Activated T-cell treated with anti-CD3 and anti-CD28 coated beads for 1 hour (primary cell): ENCODE measurements around the gene UBALD1.
"Not testable (repeated sequence)": the region's sequence is repeated elsewhere in the genome, so short reads cannot be mapped to it uniquely, and the experiment has no call there.

Experiments
- DNase-seq: peaks from one replicate; pipeline ENCODE4 v3.0.0-alpha.2; 2020; ENCODE audit warnings: low read depth

The UBALD1 gene

DNA sequence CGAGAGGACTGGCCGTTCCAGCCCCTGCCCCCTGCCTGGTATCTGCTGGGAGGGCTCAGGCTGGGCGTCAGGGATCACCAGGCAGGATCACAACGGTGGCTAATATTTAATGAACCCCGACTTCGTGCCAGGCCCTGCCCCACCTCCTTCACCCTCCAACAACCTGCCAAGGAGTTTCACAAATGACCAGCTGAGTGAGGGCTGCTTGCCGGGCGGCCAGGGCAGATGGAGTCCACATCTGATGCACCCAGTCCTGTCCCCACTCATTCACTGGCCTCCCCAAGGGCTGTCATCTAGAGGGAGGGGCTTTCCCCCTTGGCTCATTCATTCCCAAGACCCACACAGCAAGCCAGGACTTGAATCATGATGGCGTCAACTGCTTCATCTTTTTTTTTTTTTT, 17.5 kb downstream of the UBALD1 start:
- DNase-seq = no peak

GRCh38 chr16:4594433-4595410, 20.0 kb downstream of the UBALD1 start:
- DNase-seq = no peak

DNA sequence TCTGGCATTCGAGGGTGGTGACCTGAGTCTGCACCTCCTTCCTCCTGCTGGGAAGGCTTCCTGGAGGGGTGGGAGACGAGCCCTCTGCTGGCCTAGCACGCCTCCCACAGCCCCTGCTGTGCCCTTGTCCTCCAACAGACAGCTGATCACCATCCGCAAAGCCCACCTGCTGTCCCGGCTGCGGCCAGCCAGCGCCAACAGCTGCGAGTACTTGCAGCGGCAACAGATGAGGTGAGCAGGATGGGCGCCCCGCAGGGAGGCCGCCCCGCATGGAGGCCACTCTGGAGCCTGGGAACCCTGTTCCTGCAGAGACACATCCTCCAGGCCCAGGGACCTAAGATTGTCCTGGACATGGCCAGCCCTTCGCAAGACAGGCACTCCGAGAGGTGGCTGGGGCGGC, 21.6 kb downstream of the UBALD1 start:
- DNase-seq = no peak

DNA sequence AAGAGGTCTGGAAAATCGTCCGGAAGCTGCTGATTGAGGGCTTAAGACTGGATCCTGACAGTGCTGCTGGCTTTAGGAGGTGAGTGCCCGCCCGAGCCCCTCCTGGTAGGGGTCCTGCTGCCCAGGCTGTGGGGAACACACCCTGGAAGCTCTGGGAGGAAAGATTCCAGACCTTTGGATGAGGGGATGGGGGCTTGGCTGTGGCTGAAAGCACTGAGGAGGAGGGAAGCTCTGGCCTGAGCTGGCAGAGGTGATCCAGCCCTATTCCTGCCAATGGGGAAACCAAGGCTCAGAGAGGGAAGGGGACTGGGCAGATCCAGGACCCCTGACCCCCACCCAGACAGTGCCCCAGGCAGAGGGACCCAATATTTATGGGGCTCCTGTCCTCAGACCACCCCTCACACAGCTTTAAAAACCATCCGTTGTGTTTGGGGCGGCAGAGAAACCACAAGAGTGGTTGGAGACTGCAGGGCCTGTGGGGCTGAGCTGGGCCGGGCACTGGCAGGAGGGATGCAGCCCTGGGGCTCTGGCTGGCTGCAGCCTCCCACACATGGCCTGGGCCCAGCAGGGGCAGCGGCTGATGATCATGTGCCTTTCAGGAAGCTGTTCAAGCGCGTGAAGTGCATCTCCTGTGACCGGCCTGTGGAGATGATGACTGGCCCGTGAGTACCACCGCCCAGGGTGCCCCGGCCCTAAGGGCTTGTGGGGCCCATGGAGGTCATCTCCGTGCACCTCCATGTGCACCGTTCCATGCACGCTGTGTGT, 22.8 kb downstream of the UBALD1 start:
- no peak for DNase-seq

DNA sequence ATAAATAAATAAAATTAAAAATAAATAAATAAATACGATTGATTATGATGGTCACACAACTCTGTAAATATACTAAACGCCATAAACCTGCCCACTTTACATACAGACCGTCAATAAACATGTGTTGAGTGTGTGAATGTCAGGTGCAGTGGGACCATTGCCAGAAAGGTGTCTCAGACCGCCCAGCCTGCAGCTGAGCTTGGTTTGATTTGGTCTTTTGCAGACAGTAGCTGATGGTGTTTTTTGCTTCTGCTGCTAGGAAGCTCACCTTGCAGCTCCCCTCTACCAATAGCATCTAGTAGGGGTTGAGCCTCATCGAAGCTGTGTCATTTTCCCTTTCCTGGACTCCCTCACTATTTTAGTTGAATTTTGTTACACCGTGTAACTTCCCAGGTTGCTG, 23.5 kb downstream of the UBALD1 start:
- no peak for DNase-seq

GRCh38 chr16:4588961-4589360, 25.7 kb downstream of the UBALD1 start:
- no peak for DNase-seq

DNA sequence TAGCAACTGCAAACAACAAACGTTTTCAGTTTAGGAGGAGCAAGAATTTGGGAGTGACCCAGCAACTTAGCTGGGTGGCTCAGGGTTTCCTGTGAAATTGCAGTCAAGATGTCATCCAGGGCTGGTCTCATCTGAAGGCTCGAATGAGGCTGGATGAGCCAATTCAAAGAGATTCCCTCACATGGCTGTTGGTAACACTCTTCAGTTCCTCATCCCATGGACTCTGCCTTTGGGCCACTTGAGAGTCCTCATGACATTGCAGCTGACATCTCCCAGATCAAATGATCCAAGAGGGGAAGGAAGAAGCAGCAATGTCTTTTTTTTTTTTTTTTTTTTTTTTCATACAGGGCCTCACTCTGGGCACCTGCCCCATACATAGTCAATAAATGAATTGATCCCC, 26.3 kb downstream of the UBALD1 start:
- DNase-seq = no peak

GRCh38 chr16:4586291-4586690, 28.4 kb downstream of the UBALD1 start:
- DNase-seq = no peak

DNA sequence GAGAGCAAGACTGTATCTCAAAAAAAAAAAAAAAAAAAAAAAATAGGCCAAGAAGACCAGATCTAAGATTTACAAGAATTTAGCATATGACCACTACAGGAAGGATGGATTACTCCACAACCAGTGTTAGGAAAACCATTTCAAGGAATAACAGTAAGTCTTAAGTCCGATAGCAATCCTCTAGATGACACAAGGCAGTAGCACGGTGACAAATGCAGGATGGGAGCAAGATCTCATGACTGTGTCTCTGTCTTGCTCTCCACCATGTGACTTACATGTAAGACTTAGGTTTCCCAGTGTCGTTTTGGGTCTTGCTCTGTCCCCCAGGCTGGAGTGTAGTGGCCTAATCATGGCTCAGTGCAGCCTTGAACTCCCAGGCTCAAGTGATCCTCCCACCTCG, 30.8 kb downstream of the UBALD1 start:
- no peak for DNase-seq

DNA sequence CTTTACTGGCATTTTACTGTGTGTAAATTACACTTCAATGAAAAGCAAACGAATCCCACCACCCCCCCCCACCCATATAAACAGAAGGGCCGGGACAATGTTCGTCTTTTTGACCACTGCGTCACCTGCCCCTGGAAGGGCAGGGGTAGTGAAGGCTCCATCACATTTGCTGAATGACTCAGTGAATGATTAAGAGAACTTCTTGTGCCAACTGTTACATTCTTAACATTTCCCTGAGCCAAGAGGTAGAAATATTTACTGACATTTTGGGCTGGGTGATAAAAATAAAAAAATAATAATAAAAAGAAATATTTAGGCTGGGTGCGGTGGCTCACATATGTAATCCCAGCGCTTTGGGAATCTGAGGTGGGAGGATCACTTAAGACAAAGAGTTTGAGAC, 34.4 kb downstream of the UBALD1 start:
- no peak for DNase-seq

DNA sequence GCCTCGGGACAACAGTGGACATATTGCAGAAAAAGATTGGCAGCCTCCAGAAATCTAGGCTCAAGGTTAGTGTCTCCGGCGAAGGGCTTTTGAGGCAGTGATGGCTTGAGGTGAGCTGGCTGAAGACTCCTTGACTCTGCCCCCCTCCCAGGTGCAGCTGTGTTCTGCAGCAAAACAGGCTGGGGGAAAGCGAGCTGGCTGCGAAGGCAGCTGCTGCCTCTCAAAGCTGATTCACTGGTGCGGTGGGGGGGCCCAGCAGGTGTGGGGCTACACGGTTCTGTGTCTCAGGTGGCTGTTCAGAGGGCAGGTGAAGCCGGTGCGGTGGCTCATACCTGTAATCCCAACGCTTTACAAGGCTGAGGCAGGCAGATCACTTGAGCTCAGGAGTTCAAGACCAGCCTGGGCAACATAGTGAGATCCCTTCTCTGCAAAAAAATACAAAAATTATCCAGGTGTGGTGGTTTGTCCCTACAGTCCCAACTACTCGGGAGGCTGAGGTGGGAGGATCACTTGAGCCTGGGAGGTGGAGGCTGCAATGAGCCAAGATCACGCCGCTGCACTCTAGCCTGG, 35.6 kb downstream of the UBALD1 start:
- no peak for DNase-seq

DNA sequence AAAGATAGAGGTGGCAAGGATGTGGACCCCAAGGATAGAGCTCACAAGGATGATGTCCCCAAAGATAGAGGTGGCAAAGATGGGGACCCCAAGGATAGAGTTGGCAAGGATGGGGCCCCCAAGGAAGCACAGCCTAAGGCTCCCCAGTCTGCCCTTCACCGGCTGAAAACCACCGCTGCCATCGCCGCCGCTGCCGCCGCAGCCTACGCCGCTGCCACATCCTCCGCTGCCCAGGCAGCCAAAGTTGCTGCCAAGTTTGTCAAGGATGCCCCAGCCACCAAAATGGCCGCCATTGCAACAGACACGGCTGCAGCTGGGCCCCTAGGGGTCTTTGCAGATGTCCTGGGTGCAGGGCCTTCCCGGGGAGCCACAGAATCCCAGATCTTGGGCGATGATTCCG, 38.7 kb downstream of the UBALD1 start:
- DNase-seq = no peak

GRCh38 chr16:4574919-4575705, 39.6 kb downstream of the UBALD1 start:
- no peak for DNase-seq

DNA sequence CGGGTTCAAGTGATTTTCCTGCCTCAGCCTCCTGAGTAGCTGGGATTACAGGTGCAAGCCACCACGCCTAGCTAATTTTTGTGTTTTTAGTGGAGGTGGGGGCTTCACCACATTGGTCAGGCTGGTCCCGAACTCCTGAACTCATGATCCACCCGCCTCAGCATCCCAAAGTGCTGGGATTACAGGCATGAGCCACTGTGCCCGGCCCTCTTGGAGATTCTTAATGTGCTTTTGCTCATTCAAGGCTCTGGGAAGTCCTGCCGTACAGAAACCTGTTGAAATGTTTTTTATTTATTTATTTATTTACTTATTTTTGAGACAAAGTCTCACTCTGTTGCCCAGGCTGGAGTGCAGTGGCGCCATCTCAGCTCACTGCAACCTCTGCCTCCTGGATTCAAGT, 40.8 kb downstream of the UBALD1 start:
- DNase-seq = not testable (repeated sequence)

GRCh38 chr16:4572715-4573114, 42.0 kb downstream of the UBALD1 start:
- DNase-seq = no peak

GRCh38 chr16:4570688-4571321, 43.9 kb downstream of the UBALD1 start:
- no peak for DNase-seq

GRCh38 chr16:4570086-4570485, 44.6 kb downstream of the UBALD1 start:
- no peak for DNase-seq

DNA sequence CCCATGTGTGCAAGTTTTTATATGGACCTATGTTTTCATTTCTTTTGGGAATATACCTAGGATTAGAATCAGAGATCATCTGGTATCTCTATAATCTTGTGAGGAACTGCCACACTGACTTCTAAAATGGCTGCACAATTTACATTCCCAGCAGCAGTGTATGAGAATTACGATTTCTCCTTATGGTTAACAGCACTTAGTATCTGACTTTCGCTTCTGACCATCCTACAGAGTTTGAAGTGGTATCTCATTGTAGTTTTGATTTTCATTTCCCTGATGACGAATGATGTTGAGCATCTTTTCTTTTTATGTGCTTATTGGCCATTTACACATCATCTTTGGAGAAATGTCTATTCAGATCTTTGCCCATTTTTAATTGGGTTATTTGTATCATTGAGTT, 48.5 kb downstream of the UBALD1 start:
- no peak for DNase-seq

- DNase-seq = no peak
Measured at GRCh38 chr16:4564661-4565267, 49.9 kb downstream of the UBALD1 start.

- no peak for DNase-seq
Measured at GRCh38 chr16:4561596-4561995, 53.1 kb downstream of the UBALD1 start.
